CD4-positive, alpha-beta T cell treated with Interleukin-4 for 1 hour (primary cell): ENCODE data around the gene BPGM.

Experiments
- DNase-seq, 2 donors: peaks; one replicate each; pipeline ENCODE4 v3.0.0-alpha.2; 2020 to 2022

Gene BPGM

DNA sequence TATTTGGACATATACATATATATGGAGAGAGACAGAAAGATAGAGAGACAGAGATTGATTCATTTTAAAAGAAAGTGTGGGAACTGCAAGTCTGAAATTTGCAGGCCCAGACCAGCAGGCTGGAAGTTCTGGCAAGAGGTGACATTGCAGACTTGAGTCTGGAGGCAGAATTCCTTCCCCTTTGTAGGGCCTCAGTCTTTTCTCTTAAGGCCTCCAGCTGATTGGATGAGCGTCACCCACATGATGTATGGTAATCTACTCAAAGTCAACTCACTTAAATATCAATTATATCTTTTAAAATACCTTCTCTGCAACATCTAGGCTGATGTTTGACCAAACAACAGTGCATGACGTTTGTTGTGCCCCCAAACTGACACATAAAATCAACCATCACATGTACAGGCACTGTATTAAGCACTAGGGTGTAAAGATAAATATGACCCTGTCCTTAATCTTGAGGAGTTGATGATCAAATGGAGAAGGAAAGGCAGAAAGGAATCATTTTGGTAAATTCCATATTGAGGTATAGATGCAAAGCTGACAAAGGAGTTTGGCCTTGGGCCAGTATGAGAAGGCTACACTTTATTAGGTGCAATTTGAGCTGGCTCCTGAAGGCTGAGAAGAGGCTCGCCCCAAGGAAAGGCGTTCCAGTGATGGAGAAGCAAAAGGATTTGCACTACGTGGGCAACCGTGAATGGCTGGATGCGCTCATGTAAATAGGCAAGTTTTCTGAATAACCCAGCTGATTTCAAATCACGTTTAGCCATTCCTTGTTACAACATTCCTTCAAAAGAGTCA, 52.6 kb downstream of the BPGM start:
- no peak for DNase-seq

DNA sequence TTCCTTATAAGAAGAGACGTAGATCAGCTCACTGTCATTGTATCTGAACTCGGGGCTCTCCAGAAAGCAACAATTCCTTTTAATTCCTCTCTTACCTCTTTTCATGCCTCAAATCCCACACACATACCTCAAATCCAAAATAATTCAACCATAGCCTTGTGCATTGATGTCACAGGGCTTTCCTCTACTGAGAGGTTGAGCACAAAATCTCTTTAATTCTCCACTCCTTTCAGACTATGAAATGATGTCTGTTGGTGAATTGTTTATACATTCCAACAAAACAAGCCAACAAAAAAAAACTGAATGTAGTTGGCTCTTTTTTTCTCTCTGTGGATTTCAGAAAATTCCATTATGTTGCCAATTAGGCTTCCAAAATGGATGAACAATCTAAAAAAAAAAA, 53.2 kb downstream of the BPGM start:
- DNase-seq: no peak

DNA sequence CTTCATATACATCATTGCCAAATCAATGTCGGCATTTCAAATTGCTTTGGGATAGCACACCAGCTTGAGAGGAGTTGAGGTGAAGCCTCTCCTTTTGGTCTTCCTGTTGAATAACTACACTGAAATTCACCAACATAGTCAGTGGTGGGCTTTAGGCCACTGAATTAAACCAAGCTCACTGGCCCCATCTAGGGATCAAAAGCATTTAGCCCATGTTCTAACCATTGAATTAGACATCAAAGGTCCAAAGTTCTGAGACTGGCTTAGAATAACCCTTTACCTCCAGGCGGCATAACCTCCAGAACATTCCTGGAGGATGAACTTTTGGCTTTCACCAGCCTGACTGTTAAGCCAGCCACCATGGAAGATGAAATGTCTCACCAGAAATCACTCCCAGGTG, 54.6 kb downstream of the BPGM start:
- peak in 1 of 2 donors; percentile 47 for DNase-seq

DNA sequence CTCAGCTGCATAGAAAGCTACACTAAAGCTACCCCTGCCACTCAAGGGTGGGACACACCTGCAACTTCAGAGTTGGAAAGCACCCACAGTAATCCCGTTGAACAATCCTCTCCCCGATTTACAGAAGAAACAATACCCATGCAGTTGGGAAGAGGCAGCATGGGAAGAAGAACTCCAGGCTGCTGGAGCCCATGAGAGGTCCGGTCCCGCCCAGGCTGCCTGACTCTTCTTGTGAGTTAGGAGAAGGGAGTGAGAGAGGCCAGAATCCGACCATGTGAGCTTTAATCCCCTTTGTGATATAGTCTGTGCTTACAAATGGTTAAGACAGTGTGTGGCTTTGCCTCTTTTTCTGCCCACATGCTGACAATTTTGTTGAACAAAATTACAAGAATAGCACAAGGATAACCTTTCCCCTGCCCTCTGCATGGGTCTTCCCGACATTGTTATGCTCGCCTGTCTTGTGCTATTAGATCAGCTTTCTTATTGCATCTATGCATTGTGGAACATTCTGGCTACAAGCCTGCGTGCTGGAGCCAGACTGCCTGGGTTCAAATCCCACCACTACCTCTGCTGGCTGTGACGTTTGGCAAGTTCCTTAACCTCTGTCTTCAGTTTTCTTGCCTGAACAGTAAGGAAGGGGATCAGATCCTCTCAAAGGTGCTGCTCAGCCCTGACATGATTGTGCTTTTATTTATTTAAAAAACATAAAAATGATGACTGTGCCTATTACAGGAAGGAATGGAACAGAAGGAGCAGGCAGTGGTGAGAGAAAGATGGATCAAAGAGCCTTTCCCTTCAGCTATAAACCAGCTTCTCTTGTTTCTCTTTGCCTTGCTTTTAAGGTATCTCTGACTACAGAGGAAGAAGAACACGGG, 56.0 kb downstream of the BPGM start:
- DNase-seq: no peak

DNA sequence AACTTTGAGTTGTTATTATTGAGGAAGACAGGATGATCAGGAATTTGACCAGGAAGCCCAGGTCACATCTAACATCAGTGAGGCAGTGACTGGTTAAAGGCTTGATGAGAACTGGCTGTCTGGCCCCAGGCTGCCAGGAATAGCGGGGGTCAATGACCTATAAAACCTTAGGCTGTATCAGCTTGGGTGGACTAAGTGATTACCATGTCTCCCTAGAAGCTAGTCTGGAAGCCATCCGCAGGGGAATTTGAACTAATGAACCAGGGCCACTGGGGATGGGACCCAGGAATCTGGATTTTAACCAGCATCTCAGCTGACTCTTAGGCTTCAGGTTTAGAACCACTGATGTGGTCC, 56.6 kb downstream of the BPGM start:
- DNase-seq: no peak

DNA sequence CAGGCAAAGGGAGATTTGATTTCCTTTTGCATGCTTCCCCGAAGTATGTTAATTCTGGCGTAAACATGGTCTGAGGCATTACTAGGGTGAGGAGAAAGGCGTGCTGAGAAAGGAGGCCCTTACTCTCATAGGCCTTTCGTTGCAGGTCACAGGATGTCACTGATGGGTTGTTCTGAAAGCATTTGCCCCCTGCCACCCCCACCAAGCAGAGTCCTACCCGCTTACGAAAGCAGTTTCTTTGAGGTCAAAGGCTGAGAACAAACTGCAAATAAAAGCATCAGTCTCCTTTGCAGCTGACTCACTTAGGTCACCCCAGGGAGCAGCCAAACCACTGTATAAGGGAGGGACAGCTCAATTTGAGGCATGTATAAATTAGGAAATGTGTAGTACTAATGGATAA, 57.1 kb downstream of the BPGM start:
- DNase-seq: no peak

DNA sequence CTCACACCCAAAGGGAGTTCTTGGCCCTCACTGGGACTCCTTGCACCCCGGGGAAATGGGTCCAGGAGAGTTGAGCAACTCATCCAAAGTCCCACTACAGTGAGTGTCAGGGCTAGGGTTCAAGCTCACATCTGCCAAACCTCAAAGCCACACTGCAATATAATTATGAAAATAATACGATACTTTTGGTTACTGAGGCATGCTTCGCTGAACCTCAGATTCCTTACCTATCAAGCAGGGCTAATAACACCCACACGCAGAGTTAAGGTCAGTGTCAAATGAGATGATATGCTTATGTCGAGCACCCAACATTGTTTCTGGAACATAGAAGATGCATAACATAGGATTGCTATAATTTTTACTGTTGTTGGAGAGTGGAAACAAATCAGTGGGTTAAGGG, 58.2 kb downstream of the BPGM start:
- DNase-seq: no peak

DNA sequence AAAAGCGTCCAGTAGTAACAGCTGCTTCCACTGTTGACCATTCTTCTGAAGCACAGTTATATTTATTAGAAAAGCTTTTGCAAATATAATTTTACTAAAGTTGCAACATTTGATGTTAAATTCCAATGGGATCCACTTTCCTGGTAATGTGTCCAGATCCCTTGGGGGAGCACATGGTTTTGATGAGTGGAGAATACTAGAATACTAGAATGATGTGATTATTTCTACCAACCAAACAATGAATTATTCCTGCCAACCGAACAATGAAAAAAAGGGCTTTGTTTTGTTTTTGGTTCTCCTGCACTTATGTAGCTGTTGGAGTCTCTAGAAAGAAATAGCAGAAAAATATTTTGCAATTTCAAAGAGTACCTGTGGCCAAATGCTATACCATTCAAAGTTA, 59.1 kb downstream of the BPGM start:
- no peak for DNase-seq

DNA sequence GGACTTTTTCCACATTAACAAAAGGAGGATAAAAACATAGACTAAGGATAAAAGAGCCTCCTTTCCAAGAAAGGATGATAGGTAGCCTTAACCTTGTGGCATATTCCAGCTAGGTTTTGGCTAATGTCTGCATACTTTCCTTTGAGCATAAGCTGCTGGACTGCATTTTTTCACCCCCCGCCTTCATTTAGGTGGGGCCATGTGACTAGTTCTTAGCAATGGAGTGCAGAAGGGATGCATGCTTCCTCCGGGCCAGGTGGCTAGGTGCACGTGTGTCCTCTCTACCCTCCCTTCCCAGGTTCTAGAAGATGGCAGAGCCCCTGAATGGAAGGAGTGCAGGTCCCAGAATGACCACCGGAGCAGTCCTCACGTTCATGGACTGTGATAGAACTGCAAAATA, 59.8 kb downstream of the BPGM start:
- DNase-seq: no peak

DNA sequence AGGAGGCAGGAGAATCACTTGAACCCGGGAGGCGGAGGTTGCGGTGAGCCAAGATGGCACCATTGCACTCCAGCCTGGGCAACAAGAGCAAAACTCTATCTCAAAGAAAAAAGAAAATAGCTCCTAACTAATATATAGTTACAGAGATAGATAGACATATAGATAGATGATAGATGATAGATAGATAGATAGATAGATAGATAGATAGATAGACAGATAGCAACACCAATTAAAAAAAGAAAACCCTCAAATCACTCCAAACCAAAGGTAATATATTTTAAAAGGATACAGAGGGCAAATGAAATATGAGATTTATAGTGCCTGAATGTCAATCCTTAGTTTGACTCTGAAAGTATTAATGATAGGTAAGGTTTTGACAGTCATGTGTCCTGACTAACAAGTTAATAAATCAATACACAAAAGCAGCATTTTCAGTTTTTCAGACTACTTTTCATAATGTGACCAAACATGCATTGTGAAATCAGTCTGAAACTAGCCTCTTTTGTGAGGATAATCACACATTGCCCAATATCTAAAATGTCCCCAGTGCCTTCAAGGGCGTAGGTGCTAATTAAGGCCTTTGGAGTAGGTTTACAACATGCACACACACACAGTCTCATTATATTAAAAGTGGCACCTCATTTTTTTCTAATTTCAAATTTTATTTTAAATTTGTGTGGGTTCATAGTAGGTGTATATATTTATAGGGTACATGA, 61.2 kb downstream of the BPGM start:
- DNase-seq: no peak

DNA sequence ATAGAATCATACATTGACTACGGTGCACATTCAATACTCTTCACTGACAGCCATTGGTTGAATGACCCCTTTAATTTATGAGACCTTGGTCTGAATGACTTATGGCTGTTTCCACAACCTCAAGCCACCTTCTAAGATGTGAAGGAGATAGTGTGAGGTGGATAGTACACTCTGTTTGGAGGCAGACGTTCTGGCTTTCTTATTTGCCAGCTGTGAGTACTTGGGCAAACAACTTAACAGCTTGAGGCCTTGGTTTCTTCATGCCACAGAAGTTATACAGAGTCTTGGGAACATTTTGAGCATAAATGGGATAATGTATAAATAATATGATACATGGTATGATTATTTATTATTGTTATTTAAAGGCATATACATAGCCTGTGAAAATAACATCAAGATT, 62.0 kb downstream of the BPGM start:
- no peak for DNase-seq

DNA sequence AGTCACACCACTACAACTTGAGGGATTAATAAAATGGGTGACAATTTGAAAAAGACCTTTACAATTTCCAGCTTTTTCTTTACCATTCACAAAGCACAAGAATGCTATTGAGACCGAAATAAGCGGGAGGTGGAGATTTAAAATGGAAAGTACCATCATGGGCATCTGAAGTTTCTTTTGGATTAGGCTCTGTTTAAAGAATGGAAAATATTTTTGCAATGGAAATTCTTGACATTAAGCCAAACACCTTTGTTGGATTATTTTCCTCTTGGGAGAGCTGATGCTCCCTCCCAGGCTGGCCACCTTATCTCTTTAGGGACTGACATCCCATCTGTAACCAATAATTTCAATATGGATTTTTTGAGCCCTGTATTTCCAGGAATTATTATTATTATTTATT, 62.5 kb downstream of the BPGM start:
- no peak for DNase-seq

DNA sequence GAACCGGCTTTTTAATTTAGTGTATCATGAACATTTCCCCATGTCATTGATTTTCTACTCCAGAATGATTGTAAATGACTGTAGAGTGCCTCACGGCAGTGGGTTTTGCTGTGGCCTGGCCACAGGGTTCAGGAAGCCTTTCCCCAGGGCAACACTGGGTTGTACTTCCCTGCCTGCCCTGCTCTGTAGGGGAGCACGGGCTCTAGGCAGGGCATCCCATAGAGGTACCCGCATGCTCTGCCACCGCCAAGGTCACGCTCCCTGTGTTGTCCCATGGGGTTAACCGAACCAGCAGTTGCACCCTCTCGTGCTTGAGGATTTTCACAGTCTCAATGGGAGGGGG, 63.8 kb downstream of the BPGM start:
- DNase-seq: no peak

DNA sequence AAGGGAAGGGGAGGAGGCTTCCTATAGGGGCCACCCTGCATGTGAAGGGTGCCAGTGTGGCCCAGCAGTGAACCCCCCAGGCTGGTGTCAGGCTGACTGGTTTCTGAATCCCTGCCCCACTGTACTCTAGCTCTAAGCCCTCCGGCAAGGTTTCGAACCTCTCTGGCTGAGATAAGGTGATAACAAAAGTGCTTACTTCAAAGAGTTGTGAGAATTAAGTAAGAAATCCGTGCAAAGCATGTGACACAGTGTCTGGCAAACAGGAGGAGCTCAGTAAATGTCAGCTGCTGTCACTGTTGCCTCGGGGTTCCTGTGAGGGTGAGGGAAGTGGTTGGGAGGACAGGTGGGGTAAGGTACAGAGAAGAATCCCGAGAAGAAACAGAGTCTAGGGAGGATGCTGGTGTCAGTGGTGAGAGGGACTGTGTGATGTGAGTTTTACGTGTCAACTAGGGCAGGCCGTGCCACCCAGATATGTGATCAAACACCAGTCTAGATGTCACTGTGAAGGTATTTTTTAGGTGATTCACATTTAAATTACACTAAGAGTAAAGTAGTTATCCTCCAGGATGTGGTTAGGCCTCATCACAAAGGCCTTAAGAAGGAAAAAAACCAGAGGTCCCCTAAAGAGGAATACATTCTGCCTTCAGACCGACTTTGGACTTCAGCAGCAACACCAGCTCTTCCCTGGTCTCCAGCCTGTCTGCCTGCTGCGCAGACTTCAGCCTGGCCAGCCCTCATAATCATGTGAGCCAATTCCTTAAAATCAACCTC, 64.4 kb downstream of the BPGM start:
- peak; percentile 59 to 66 for DNase-seq

DNA sequence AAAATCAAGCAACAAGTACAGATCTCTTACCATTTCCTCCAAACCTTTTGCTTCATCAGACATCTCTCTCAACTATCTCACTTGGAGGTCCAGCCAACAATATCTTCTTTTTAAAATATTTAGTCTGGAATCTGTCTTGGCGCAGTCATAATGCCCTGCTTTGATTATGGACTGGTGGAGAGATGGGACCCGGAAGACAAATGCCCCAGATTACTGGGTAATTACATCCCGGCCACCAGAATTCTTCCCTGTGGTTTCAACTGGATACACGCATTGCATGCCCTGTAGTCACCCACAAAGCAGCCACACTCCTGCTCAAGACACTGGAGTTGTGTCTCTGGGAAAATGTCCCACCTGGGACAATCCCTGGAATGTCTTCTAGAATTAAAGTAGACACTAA, 65.5 kb downstream of the BPGM start:
- no peak for DNase-seq

DNA sequence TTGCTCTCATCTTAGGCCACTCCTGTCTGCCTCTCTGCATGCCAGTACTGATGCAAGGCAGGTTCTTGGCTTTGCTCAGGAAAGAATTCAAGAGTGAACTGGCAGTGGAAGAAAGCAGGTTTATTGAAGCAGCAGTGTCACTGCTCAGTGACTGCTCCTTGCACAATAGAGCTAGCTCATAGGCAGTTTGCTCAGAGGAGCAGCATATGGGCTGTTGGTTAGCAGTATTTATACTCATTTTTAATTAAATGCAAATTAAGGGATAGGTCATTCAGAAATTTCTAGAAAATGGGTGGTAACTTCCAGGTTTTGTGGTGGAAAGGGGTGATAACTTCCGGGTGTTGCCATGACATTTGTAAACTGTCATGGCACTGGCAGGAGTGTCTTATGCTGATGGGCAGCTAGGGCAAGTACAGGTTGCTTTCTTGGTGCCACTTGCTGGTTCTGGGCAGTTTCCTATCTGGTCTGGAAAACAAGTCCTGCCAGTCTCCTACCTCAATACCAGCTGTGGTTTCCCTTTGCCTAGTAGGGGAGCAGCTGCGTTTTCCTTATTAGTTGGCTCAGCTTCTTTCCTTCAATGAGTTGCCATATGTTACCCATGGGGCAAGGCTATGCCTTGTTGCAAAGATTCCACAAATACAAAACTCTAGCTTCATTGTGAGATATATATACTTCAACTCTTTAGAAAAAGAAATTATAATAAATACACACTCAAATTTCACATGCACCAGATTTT, 68.0 kb downstream of the BPGM start:
- DNase-seq: no peak

DNA sequence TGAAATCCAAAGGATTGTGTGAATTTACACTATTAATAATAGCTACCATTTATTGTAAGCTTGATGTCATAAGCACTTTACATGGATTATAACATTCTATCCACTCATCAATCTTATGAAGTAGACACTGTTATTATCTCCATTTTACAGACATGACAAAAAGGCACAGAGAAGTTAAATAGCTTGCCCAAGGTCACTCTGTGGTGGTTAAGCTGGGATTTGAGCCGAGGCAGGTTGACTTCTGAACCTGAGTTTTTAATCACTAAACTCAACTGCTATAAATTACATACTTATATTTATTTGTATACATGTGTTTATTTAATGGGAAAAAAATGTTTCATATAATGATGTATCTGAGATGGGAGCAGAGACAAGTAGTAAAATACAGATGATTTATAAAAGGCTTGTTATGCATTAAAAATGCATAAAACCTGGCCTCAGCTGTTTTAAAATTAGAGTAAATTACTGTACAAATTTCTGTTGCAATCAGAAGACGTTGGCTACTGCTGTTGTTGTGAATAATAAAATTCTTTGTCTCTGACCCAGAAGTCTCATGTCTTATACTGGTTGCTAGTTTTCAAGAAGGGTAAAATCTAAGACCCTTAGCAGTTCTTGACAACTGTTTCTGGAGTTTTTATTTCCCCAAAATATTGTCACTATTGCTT, 71.7 kb downstream of the BPGM start:
- DNase-seq: no peak

DNA sequence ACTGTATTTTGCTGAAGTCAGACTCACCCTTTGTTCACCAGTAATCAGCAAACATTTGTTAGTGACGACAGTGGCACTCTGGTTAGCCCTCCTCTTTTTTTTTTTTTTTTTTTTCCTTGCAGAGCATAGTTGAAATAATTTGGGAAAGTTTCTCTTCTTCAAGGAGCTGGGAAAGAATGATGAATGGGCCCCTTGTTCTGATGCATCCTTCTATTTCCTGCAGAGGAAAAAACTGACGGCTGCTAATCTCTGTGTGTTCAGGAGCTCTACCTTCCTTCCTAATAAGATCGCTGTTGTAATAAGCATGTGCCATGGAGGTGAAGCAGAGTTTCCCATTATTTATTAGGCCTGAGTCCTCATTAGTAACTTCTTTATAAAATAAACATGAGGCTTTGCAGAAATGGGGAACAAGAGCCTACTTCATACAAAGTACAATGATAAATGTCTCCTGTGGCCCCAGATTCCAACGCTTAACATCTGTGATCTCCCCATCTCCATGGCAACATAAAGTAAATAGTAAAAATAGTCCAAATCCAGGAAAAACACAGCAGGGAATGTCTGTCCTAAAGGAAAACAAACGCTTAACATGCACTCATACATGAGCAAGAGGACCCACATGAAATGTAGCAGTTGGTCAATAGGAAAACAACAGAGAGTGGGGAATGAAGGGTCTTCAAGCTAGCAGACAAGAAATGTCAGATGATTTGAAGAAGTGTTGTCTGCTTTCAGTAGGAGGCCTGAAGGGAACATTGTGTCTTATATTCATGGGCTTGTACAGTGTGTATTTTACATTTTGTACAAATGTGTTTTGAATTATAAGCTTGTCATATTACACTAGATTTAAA, 73.7 kb downstream of the BPGM start:
- DNase-seq: no peak

DNA sequence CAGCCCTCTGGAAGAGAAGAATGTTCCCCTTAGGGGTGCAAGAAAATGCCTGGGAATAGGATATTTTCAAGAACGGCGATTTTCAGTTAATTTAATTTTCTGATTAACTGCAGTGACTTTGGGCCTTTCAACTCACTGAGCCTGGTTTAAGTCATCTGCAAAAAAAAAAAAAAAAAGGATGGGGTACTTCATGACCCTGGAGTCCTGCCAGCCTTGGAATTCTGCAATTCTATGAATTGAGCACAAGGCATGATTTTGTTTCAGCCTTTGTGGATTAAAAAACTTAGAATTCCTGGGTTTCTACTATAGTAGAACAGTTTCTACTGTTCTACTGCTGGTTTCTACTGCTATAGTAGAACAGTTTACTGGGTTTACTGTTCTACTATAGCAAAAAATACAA, 74.5 kb downstream of the BPGM start:
- DNase-seq: no peak

DNA sequence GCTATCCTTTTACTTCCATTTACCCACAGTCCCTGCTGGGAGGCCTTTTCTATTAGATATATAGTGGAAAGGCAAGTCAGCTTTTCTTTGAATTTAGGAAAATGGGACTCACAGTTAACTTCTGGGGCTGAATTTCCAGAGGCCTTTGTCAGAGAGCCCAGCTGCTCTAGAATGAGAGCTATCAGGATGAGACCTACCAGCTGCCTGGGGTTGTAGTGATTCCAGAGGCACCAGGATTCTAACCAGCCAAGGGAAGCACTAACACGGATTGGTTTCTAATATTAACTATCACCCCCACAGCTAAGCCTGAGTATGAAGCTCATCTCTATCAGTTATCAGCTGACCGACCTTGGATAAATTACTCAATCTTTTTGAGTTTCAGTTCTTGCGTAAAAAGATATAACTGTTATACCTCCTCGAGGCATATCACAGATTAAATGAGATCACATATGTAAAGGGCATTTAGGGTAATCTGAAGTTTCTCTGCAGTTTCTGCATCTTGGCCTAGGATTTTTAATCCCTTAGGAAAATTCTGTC, 76.2 kb downstream of the BPGM start:
- DNase-seq: no peak

DNA sequence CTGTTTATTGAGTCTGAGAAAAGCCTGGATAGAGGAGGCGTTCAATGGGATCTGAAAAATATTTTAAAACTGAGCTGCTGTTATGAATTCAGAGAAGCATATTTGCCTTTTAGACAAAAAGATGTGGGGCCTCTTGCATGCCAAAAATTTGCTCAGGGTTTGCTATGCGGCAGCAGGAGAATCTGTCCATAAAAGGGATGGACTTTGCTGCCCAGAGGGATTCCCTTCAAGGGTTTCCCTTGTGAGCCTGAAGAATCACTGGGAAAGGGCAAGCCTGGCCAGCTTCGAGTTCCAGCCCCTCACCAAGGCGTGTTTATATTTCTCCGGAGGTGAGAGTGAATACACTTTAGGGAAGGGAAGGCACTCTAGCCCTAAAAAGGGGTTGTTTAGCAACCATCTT, 77.2 kb downstream of the BPGM start:
- DNase-seq: no peak
